ENCODE results near the gene PHLPP1.

DNA sequence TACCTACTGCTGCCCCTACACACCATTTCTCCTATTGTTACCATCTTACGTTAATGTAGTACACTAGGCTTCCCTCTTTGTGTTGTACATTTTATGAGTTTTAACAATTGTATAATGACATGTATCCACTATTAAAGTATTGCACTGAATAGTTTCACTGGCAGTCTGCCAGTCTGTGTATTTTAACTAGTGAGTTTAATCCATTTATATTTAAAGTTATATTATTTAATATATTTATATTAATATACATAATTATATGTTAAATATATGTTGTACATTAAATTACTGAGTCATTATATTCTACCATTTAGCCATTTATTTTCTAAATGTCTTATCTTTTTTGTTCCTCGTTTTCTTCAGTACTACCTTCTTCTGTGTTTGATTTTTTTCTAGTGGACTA, 44.8 kb upstream of the PHLPP1 start:
- TF ChIP-seq, protein P1, sequence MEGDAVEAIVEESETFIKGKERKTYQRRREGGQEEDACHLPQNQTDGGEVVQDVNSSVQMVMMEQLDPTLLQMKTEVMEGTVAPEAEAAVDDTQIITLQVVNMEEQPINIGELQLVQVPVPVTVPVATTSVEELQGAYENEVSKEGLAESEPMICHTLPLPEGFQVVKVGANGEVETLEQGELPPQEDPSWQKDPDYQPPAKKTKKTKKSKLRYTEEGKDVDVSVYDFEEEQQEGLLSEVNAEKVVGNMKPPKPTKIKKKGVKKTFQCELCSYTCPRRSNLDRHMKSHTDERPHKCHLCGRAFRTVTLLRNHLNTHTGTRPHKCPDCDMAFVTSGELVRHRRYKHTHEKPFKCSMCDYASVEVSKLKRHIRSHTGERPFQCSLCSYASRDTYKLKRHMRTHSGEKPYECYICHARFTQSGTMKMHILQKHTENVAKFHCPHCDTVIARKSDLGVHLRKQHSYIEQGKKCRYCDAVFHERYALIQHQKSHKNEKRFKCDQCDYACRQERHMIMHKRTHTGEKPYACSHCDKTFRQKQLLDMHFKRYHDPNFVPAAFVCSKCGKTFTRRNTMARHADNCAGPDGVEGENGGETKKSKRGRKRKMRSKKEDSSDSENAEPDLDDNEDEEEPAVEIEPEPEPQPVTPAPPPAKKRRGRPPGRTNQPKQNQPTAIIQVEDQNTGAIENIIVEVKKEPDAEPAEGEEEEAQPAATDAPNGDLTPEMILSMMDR (IDR thresholded peaks at IDR 0.05): no peak
- TF ChIP-seq POLR2AphosphoS5 (IDR thresholded peaks at IDR 0.05) (no peak), POLR2A (IDR thresholded peaks at IDR 0.05) (no peak)
